ENCODE data around the gene TENM3.

DNA sequence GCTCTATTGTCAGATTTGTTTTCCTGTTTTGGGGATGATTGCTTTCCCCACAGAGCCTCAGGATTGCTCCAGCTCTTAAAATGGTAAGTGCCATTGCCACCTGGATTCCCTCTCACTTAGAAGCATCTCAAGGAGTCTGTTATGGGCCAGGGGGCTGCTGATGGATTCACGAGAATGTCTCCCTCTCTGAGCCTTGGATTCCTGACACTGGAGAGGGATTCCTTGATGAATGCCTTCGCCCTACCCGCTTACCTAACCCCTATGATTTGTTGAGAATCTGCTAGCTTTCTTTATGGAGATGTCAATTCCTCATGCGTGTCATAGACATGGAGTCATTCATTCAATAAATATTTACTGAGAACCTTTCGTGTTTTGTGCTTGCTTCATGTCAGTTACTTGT is 36.9 kb upstream of the TENM3 start:
- TF ChIP-seq GATA3 (IDR thresholded peaks at IDR 0.05; ENCODE audit: low read depth, low read length) (no peak), GATA2 (IDR thresholded peaks at IDR 0.05; ENCODE audit: low read depth, low read length) (no peak)

Measured in SH-SY5Y (cell line).